Skeletal muscle cell (primary cell): Measurements from ENCODE around the gene RAB11FIP4.
"Not testable (repeated sequence)": the region's sequence is repeated elsewhere in the genome, so short reads cannot be mapped to it uniquely, and the experiment has no call there.

Experiments used
- DNase-seq: peaks from one replicate; pipeline ENCODE4 v3.0.0-alpha.2; 2010; ENCODE audit warnings: low read depth
- H3K4me3 ChIP-seq: 2 replicates; pipeline ENCODE4 v1.5.1; 2011; ENCODE audit warnings: low read depth, mild to moderate bottlenecking, control low read depth, low read length, moderate library complexity

The RAB11FIP4 gene

DNA sequence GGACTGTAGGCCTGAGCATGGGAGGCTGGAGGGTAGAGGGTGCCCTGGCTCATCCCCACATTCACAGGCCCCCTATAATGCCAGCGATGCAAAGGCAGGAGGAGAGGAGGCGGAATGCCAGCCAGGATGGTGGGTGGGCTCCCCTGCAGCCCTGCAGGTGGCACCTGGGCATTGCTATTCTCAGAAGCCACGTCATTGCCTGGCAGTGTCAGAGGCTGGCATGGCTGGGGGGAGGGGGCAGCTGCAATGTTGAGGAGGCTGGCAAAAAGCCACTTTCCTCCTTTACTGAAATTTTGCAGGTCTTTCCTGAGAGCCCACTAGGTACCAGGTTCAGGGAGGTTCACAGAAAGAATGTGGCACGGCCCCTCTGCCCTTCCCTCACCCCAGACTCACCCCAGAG lies 36.2 kb downstream of the RAB11FIP4 start:
- DNase-seq, result no peak
- H3K4me3 ChIP-seq, result no peak overlapping the region

DNA sequence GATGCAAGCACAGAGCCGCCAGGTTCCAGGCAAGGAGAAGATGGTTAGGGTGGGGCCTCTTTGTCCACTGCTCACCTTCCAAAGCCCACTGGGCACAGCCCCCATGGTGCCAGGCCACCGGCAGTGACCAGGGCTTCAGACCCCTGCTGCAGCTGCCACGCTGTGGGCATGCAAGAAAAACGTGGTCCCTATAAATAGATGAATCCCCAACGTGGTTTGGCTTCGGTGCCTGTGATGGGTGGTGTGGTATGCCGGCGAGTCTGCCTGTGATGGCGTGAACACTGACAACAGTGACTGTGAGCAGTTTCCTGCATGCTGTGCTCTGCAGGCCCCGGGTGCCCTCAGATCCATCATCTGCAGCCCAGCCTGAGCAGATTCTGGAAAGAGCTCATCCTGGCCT lies 36.6 kb downstream of the RAB11FIP4 start:
- DNase-seq, result no peak
- no peak overlapping the region for H3K4me3 ChIP-seq

DNA sequence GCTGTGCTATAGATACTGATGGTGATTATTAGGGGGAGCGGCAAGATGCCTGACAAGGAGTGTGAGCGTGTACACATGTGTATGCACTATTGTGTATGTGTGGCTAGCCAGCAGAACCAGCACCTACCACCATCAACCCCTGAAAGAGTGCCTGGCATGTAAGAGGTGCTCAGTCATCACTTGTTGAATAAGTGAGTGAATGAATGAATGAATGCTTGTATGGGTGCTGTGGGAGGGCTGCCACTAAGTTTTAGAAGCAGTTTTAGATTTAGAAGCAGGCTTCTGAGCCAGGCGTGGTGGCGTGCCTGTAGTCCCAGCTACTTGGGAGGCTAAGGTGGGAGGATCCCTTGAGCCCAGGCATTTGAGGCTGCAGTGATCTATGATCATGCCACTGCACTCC lies 37.0 kb downstream of the RAB11FIP4 start:
- no peak overlapping the region for H3K4me3 ChIP-seq
- DNase-seq, result no peak

DNA sequence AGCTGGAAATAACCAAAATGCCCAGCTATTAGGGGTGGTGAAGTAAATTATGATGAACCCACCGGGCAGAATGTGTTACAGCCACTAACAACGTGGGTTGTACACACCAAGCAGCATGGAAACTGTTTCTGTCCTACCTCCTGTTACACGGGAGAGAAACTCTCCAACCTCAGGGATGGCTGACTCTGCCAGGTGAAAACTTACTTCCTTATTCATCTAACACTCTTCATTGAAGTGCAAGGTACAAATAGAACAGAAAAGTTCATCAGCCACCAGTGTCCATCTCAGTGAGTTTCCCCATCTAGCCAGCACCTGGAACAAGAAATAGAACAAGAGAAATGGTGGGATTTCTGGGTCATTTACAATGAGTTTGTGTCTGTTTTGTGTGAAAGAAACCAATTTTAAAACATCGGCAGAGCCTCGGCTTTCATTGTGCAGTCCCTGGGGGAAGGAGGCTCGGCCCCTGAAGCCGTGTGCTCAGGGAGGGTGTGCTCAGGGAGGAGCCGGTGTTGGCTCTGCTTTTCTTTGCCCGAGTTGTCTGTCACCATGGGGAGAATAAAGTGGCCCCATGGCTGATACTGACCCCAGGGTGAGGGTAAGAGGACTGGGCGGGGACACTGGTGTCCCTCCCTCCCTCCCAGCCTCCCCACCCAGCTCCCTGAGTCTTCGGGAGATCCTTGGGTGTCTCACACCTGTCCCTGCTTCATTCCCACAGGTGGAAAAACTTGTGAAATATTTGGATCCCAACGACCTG lies 39.8 kb downstream of the RAB11FIP4 start:
- no peak for DNase-seq
- H3K4me3 ChIP-seq, result no peak overlapping the region

DNA sequence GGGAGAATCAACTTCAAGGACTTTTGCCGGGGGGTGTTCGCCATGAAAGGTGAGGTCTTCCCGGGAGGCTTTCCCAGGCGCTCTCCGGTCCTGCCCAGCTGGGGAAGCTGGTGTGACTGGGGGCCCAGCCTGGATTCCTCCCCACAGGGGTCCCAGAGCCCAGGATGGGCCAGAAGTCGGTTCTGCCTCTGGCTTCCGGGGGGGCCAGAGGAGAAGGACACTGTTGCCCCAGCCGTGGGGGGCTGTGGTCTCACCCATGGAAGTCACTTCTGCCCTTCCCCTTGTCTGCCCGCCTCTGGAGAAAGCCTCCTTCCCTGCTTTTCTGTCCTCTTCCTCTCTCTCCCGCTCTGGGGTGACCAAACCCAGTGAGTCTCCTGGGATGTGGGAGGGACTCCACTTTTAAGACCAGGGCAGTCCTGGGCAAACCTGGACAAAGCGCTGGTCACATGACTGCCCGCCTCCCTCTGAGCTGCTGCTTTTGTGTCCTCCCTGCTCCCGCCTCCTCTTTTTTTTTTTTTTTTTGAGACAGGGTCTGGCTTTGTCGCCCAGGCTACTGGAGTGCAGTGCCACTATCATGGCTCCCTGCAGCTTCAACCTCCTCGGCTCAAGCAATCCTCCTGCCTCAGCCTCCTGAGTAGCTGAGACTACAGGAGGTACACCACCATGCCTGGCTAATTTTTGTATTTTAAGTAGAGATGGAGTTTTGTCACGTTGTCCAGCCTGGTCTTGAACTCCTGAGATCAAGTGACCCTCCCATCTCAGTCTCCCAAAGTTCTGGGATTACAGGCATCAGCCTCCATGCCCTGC lies 40.6 kb downstream of the RAB11FIP4 start:
- no peak overlapping the region for H3K4me3 ChIP-seq
- DNase-seq, result no peak

DNA sequence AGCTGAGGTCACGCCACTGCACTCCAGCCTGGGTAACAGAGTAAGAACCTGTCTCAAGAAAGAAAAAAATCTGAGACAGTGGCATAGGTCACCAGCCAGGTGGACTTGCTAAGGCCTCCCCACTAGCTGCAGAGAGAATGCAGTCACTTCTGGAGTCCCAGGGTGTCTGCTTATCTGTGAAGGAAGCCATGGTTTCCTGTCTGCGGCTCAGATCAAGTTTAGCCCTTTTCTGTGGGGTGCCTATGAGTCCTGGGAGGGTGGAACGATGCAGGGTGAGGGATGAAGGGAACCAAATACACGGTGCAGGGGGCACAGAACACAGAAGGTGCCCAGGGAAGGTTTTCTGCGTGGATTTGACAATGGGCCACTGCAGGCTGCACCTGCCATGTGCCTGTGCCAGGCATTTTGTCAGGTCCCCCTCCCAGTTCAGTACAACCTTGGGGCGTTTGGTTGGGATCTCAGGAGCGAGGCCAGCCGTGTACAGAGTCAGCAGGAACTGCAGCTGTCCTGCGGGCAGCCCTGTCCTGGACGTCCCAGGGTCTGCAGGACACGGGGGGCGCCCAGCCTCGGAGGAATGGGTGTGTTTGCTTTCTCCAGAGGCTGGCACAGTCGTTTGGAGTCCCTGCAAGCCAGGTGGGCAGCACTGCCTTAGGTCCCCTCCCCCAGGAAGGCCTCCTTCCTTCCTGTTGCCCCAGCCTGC lies 41.8 kb downstream of the RAB11FIP4 start:
- H3K4me3 ChIP-seq, result no peak overlapping the region
- DNase-seq, result no peak

DNA sequence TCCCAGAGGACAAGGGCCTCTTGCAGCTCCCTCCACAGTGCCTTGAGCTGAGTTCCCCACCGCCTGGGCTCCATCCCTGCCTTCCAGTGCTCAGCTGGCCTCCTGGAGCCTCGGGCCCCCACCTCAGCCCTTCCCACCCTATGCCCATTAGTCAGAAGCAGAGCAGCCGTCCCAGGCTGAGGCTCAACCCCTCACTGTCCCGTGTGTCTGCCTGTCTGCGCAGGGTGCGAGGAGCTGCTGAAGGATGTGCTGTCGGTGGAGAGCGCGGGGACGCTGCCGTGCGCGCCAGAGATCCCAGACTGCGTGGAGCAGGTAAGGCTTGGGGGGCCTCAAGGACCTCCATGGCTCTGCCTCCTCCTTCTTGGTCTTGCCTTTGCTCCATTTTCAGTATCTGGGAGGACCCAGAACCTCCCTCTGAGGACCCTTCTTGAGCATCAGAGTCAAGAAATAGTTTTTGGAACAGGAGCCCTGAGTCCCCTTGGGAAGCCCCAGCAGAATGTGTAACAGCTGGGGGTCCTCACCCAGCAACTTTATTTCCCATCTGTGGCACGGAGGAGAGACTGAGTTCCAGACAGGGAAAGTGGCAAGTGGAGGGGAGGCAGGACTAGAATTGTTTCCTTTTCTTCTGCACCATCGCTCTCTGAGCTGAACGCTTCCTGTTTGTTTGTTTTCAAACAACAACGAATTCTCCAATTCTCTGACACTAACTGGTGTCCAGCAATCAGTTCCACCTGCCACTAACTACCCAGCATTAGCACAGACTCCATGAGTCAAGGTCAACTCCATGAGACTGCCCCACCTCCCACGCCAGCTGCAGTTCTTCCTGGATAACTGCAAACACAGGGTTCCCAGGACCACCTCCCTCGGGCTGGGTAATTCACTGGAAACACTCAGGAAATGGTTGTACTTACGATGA lies 42.6 kb downstream of the RAB11FIP4 start:
- H3K4me3 ChIP-seq, result no peak overlapping the region
- no peak for DNase-seq

DNA sequence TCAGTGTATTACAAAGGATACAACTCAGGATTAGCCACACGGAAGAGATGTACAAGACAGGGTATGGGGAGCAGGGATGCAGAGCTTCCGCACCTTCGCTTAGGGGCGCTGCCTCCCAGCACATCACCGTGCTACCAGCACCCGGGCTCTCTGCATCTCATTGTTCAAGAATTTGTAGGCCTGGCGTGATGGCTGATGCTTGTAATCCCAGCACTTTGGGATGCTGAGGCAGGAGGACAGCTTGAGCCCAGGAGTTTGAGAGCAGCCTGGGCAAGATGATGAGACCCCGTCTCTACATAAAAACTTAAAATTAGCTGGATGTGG lies 43.2 kb downstream of the RAB11FIP4 start:
- no peak for DNase-seq

DNA sequence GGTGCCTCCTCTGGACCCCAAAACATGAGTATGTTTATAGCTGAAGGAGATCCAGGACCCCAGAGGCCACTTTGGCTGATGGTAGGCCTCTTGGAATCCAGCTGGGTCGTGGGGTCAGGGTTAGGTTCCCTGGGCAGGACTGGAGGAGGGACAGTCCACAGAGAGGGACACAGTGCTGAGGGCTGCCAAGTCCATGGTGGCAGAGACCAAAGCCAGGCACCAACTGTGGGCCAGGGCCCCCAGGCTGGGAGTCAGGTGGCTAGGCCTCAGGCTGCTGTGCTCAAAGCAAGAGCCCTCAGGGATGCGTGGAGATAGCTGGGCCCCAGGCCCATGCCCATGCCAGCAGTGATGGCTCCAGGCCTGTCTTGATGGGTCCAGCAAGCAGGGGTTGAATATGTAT lies 44.1 kb downstream of the RAB11FIP4 start:
- no peak for DNase-seq
- no peak overlapping the region for H3K4me3 ChIP-seq

More for the DNA sequence above, 43.2 kb downstream of the RAB11FIP4 start:
- H3K4me3 ChIP-seq, result no peak overlapping the region

DNA sequence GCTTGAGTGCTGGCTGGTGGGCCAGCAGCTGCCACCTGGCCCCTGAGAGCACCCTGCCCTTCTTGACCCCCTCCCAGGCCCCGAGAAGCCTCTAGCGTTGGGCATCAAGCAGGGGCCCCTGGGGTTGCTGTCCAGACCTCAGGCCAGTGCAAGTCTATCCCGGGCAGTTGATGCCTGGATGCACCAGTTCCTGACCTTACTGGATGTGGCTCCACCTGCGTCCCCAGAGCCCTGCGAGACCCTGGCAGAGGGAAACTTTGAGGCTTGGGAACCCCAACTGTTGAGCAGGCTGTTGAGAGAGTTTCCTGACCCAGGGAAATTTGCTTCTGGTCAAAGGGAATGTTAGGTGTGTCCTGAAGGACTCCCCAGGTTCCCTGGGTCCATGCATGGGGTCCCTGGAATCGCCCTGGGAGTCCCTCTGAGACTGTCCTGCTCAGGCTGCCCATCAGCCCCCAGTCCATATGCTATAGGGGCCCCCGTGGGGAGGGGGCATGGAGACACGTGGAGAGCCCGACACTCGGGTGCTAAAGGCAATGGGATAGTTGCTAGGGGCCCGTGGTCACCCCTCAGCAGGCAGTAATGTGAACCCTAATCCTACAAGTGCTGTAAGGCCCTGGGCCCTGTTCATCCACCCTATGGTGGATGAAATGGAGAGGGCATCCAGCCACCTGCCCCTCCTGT lies 46.4 kb downstream of the RAB11FIP4 start:
- no peak overlapping the region for H3K4me3 ChIP-seq
- no peak for DNase-seq

DNA sequence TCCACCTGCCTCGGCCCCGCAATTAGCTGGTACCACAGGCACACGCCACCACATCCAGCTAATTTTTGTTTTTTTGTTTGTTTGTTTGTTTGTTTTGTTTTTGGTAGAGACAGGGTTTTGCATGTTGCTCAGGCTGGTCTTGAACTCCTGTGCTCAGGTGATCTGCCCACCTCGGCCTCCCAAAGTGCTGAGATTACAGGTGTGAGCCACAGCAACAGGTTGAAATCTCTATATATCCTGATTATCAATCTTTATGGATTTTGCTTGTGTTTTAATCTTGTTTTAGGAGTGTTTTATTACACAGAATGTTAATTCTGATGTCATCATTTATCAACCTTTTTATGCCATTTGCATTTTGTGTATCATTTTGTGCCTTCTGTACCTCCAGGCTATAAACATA lies 48.2 kb downstream of the RAB11FIP4 start:
- H3K4me3 ChIP-seq, result no peak overlapping the region
- DNase-seq, result no peak

DNA sequence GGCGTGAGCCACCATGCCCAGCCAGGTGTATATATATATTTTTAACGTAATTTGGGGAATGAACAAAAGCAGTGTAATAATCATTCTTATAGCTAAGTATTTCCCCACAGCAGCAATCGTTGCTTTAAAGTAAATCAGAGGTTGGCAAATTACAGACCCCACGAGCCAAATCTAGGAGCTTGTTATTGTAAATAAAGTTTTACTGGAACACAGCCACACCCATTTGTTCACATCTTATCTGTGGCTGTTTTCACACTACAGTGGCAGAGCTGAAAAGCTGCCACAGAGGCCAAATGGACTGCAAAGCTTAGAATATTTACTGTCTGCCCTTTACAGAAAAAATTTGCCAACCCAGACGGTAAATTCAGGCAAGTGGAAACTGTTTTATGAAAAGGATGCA lies 50.8 kb downstream of the RAB11FIP4 start:
- H3K4me3 ChIP-seq, result no peak overlapping the region
- DNase-seq, result no peak

DNA sequence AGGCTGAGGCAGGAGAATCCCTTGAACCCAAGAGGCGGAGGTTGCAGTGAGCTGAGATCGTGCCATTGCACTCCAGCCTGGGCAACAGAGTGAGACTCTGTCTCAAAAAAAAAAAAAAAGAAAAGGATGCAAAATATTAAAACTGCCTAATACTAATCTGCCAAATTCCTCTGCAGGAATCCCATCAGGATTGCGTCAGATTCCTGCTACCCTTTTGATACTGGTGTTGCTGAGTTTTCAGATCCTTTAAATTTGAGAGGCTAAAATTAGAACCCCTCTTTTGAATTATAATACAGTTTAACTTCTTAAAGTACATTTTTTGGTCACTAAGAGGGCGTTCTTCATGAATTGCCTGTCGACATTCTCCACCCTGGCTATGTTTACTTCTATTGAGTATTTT lies 51.4 kb downstream of the RAB11FIP4 start:
- H3K4me3 ChIP-seq, DNase-seq: not testable (repeated sequence)

DNA sequence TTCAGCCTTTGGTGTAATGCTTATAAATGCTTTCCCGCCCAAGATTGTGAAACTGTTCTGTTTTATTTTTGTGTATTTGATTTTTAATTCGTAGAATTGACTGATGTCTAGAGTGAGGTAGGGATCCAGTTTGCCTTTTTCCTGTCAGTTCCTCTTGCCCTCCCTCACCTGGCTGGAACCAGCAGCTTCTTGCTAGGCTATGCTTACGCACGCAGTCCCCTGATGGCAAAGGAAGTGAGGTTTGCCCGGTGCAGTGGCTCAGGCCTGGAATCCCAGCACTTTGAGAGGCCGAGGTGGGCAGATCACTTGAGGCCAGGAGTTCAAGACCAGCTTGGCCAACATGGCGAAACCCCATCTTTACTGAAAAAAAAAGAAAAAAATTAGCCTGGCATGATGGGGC lies 51.9 kb downstream of the RAB11FIP4 start:
- no peak for DNase-seq
- H3K4me3 ChIP-seq, result no peak overlapping the region

DNA sequence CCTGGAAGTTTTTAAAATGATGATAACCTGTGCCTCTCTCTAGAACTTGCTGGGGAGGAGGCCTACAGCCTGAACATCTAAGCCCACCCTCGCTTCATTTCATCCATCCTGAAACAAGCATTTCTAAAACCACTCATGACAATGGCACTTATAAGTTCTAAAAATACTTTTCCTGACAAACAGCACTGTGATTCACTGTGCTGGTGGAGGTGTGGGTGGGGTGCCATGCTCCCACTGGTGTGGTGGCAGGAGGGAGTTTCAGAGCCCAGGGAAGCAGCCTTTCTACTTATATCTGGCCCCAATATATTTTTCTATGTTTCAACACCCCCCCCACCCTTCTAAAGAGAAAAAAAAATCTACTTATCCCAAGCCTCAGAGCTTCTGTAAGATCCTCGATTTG lies 52.6 kb downstream of the RAB11FIP4 start:
- no peak overlapping the region for H3K4me3 ChIP-seq
- no peak for DNase-seq

DNA sequence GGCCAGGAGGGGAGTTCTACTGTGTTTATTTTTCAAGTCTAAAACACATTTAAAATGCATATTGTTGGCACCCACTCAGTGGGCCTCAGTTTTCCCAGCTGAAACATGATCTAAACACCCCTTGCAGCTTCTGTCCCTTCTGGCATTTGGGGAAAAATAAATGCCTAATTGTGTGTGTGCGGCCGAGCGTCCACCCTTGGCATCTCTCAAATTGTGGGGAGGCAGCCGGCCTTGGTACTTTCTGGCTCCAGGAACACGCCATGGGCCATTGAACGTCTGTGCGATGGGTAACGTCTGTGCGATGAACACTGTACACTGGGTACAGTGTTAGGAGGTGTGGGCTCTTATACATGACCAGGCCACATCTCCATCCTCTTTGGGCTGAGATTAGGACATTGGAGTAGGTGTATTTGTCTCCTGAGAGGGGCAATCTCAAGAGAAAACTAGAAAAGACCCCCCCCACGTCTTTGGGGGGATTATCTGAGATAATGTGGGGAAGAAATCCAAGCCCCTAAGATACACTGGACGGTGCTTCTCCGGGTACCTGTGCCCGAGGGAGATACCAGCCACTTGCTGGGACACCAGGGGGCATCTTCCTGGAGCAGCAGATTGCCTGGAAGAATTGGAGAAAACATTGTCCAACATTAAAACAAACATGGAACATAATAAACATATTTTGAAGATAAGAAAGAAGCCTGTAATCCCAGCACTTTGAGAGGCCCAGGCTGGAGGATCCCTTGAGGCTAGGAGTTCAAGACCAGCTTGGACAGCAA lies 54.9 kb downstream of the RAB11FIP4 start:
- DNase-seq, result no peak
- no peak overlapping the region for H3K4me3 ChIP-seq

DNA sequence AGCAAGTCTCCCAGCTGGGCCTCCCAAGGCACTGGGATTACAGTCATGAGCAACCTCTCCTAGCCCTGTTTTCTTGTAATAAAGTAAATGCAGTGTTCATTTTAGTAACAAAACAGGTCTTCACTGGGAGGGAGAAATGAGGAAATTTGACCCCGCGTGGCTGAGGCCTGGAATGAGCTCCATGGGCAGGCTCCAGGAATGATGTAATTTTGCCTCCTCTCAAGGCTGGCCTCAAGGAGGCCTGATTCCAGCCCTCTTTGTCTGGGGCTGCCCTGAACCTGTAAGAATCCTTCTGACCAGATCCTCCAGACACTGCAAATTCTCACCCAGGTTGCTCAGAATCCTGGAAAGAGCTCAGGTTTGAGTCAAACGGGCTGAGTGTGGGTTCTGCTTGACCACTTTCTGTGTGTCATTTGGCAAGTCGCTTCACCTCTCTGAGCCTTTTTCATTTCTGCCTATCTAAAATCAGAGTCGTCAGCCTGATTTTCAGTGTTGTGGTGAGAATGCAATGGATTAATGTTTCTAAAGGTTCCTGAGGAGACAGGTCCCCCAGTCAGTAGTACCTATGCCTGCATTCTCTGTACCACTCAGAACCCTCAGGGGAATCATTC lies 57.1 kb downstream of the RAB11FIP4 start:
- no peak for DNase-seq
- no peak overlapping the region for H3K4me3 ChIP-seq

DNA sequence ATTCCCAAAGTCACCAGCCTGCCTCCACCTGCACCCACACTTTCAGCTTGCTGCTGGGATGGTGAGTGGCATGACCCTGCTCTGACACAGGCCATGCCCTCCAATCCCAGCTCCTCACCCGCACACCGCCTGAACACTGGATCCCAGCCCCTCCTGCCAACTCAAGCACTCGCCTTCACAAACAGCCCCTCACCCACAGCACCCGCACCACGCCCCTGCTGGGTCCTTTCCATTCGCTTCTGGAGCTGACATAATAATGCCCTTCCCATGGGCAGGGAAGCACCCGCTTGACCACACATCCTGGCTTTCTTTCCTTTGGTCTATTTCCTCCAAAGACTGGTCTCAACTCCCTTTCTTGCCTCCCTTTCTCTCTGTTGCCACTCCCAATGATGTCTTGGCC lies 57.6 kb downstream of the RAB11FIP4 start:
- no peak for DNase-seq
- H3K4me3 ChIP-seq, result no peak overlapping the region
